Measurements from ENCODE around the gene NHS.

- no peak for TF ChIP-seq CTCF (IDR thresholded peaks at IDR 0.05)
- no peak for TF ChIP-seq POLR2A (IDR thresholded peaks at IDR 0.05)
These were observed 84.1 kb downstream of the NHS start for GRCh38 chrX:17459008-17459611.

Data from body of pancreas (tissue), 4 donors.